SU-DHL-6 (cell line): ENCODE measurements around the gene PNRC1.
"Not testable (repeated sequence)": the region's sequence is repeated elsewhere in the genome, so short reads cannot be mapped to it uniquely, and the experiment has no call there.

Source experiments
- H2AFZ ChIP-seq: fragments of 200-600 bp; sonication (generic); 2 replicates; pipeline ENCODE4 v1.6.1; 2014; ENCODE audit warnings: low read depth, mild to moderate bottlenecking, moderate library complexity, mixed read lengths, antibody characterized with exemption, low read length; ENCODE audit not compliant: severe bottlenecking
- H3F3A ChIP-seq: fragments of 200-600 bp; shearing (Covaris generic); 2 replicates; pipeline ENCODE4 v1.6.0; 2016; ENCODE audit warnings: antibody characterized with exemption, mild to moderate bottlenecking; ENCODE audit not compliant: insufficient read depth
- H3K27ac ChIP-seq: fragments of 200-600 bp; sonication (generic); 2 replicates; pipeline ENCODE4 v1.5.1; 2016; ENCODE audit warnings: low read depth, mild to moderate bottlenecking, low read length, moderate library complexity, mixed read lengths
- H3K27me3 ChIP-seq: fragments of 200-600 bp; sonication (generic), shearing (Covaris generic); 2 replicates; pipeline ENCODE4 v1.6.0; 2014; ENCODE audit warnings: mild to moderate bottlenecking, low read length
- H3K36me3 ChIP-seq: fragments of 200-600 bp; sonication (generic); 2 replicates; pipeline ENCODE4 v1.6.1; 2014; ENCODE audit warnings: mild to moderate bottlenecking, low read length, mixed read lengths
- H3K4me2 ChIP-seq: fragments of 300-600, 200-600 bp; shearing (Covaris generic), sonication (generic); 2 replicates; pipeline ENCODE4 v1.6.0; 2014; ENCODE audit warnings: low read length, low read depth, mild to moderate bottlenecking; ENCODE audit not compliant: poor library complexity, severe bottlenecking
- H3K4me3 ChIP-seq: fragments of 200-600 bp; sonication (generic); 2 replicates; pipeline ENCODE4 v1.5.1; 2014; ENCODE audit warnings: antibody characterized with exemption, low read length, mild to moderate bottlenecking, mixed read lengths; ENCODE audit not compliant: insufficient read depth, poor library complexity, severe bottlenecking
- H3K79me2 ChIP-seq: fragments of 200-600 bp; sonication (generic); 2 replicates; pipeline ENCODE4 v1.6.1; 2014; ENCODE audit warnings: mild to moderate bottlenecking, low read length, moderate library complexity; ENCODE audit not compliant: insufficient read depth
- H3K9ac ChIP-seq: fragments of 200-600 bp; sonication (generic); 2 replicates; pipeline ENCODE4 v1.7.0; 2014; ENCODE audit warnings: mild to moderate bottlenecking, low read length
- H3K9me2 ChIP-seq: fragments of 200-600 bp; sonication (generic); replicated peaks from 2 replicates; pipeline ENCODE4 v1.6.1; 2014; ENCODE audit warnings: low read length; ENCODE audit not compliant: insufficient read depth
- H3K9me3 ChIP-seq: fragments of 200-600 bp; sonication (generic); 2 replicates; pipeline ENCODE4 v1.6.1; 2014; ENCODE audit warnings: low read length, mixed read lengths; ENCODE audit not compliant: insufficient read depth
- H4K20me1 ChIP-seq: fragments of 200-600 bp; sonication (generic); 2 replicates; pipeline ENCODE4 v1.6.1; 2014; ENCODE audit warnings: low read depth, mild to moderate bottlenecking, antibody characterized with exemption, low read length, moderate library complexity, mixed read lengths
- EZH2phosphoT487 ChIP-seq: fragments of 200-600 bp; sonication (generic), shearing (Covaris generic); conservative IDR thresholded peaks from 2 replicates; pipeline ENCODE4 v1.6.1; 2018; ENCODE audit warnings: mild to moderate bottlenecking, antibody characterized with exemption, low read length, moderate library complexity, mixed read lengths
- TF ChIP-seq, protein P1 (sequence below): fragments of 200-600 bp; sonication (generic); IDR thresholded peaks from one replicate; pipeline ENCODE4 v1.5.1; 2017; ENCODE audit warnings: antibody characterized with exemption, mild to moderate bottlenecking, low read length, moderate library complexity; ENCODE audit not compliant: insufficient read depth, poor library complexity, severe bottlenecking

The PNRC1 gene

DNA sequence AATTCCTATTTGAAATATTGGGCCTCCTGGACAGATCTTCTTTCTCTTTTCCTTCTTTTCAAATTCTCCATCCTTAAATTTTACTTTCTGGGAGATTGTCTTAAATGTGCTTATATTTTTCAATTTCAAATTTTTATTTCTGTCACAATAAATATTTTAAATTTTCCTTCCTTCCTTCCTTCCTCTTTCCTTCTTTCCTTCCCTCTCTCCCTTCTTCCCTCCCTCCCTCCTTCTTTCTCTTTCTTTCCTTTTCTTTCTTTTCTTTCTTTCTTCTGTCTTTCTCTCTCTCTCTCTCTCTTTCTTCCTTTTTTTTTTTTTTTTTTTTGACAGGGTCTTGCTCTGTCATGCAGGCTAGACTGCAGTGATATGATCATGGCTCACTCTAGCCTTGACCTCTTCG is 16.7 kb upstream of the PNRC1 start:
- Histone ChIP-seq H3K9me3 (no peaks in the 10 kb centered on the region), H3K79me2 (no peaks in the 10 kb centered on the region), H2AFZ (no peak overlapping the region), H4K20me1 (no peaks in the 10 kb centered on the region), H3K27ac (no peak overlapping the region), H3F3A (no peaks in the 10 kb centered on the region), H3K9ac (no peak overlapping the region), H3K36me3 (no peaks in the 10 kb centered on the region), H3K4me3 (no peak overlapping the region), H3K27me3 (no peaks in the 10 kb centered on the region), H3K9me2 (no peaks in the 10 kb centered on the region), H3K4me2 (no peak overlapping the region)
- TF ChIP-seq, protein P1, sequence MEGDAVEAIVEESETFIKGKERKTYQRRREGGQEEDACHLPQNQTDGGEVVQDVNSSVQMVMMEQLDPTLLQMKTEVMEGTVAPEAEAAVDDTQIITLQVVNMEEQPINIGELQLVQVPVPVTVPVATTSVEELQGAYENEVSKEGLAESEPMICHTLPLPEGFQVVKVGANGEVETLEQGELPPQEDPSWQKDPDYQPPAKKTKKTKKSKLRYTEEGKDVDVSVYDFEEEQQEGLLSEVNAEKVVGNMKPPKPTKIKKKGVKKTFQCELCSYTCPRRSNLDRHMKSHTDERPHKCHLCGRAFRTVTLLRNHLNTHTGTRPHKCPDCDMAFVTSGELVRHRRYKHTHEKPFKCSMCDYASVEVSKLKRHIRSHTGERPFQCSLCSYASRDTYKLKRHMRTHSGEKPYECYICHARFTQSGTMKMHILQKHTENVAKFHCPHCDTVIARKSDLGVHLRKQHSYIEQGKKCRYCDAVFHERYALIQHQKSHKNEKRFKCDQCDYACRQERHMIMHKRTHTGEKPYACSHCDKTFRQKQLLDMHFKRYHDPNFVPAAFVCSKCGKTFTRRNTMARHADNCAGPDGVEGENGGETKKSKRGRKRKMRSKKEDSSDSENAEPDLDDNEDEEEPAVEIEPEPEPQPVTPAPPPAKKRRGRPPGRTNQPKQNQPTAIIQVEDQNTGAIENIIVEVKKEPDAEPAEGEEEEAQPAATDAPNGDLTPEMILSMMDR: no peak
- TF ChIP-seq EZH2phosphoT487: no peak

DNA sequence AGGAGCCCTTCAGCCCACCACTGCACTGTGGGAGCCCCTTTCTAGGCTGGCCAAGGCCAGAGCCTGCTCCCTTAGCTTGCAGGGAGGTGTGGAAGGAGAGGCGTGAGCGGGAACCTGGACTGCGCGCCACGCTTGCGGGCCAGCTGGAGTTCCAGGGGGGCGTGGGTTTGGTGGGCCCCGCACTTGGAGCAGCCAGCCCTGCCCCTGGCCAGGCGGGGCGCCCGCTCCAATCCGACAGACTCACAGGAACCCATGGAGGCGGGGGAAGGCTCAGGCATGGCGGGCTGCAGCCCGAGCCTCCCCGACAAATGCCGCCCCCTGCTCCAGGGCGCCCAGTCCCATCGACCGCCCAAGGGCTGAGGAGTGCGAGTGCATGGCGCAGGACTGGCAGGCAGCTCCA is 15.6 kb upstream of the PNRC1 start:
- not testable (repeated sequence) for H3K27ac ChIP-seq, H3F3A ChIP-seq, H3K27me3 ChIP-seq, H3K36me3 ChIP-seq, H3K4me3 ChIP-seq, H3K9ac ChIP-seq, H3K9me3 ChIP-seq, H3K79me2 ChIP-seq, H4K20me1 ChIP-seq, H2AFZ ChIP-seq, H3K4me2 ChIP-seq, H3K9me2 ChIP-seq

DNA sequence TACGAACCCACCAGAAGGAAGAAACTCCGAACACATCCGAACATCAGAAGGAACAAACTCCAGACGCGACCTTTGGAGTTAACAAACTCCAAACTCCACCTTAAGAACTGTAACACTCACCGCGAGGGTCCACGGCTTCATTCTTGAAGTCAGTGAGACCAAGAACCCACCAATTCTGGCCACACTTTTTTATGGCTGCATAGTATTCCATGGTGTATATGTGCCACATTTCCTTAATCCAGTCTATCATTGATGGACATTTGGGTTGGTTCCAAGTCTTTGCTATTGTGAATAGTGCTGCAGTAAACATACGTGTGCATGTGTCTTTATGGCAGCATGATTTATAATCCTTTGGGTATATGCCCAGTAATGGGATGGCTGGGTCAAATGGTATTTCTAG is 14.4 kb upstream of the PNRC1 start:
- H4K20me1 ChIP-seq, H3K27me3 ChIP-seq, H3F3A ChIP-seq, H3K9me3 ChIP-seq, H2AFZ ChIP-seq, H3K36me3 ChIP-seq, H3K4me3 ChIP-seq, H3K9me2 ChIP-seq, H3K4me2 ChIP-seq, H3K27ac ChIP-seq, H3K79me2 ChIP-seq, H3K9ac ChIP-seq: not testable (repeated sequence)

DNA sequence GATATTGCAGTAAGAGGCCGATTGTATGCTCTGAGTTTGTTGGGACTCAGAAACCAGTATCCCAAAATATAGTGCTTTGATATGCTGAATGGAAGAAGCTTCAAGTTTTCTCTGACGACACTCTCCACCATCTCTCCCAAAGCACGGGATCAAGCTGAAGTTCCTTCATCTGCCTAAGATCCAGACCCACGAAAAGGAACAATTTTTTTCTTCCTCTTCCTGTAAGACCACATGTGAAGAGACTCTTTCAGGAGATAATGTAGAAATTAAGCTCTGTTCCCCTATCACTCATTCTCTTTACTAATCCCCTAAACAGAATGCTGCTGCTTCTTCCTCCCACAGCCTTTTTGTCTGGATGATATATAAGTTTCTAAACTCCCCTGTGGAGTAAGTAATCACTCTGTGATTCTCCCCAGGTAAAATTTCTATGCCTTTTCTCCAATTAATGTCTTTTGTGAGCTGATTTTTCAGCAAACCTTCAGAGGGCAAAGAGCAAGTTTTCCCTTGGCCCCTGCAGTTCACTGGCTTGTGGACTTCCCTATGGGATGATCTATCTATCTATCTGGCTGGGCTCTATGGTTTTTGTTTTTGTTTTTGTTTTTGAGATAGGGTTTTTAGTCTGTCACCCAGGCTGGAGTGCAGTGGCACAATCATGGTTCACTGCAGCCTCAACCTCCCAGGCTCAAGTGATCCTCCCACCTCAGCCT is 13.5 kb upstream of the PNRC1 start:
- H3K4me2 ChIP-seq: no peak overlapping the region
- no peaks in the 10 kb centered on the region for H3K27me3 ChIP-seq
- H3F3A ChIP-seq: no peaks in the 10 kb centered on the region
- no peaks in the 10 kb centered on the region for H3K9me3 ChIP-seq
- no peak overlapping the region for H3K9ac ChIP-seq
- H4K20me1 ChIP-seq: no peaks in the 10 kb centered on the region
- H3K4me3 ChIP-seq: no peak overlapping the region
- no peaks in the 10 kb centered on the region for H3K9me2 ChIP-seq
- no peaks in the 10 kb centered on the region for H3K36me3 ChIP-seq
- H2AFZ ChIP-seq: no peak overlapping the region
- no peak for TF ChIP-seq EZH2phosphoT487
- TF ChIP-seq, protein P1: no peak
- H3K79me2 ChIP-seq: no peaks in the 10 kb centered on the region
- H3K27ac ChIP-seq: no peak overlapping the region
